ENCODE measurements around the gene PATJ.

Gene PATJ

DNA sequence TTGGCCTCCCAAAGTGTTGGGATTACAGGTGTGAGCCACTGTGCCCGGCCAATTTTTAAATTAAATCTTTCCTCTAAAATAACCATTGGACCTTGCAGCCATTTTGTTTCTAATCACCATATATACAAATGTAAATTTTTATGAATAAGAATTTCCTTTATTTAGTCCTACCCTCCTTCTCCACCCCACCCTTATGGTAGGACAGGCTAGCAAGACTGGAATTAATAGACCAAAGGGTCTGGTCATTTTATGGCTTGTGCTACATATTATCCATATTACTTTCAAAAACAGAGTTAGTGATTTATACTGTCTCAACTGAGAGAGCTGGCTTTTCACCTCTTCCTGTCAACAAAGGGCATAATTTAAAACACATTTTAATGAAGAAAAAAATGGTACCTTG is 478.9 kb downstream of the PATJ start:
- DNase-seq (ENCODE audit: extremely low read depth, low read depth), result no peak
- TF ChIP-seq CTCF (IDR thresholded peaks at IDR 0.05; ENCODE audit: low read depth, low read length), result no peak

GRCh38 chr1:62222321-62222720 is 480.0 kb downstream of the PATJ start:
- no peak for DNase-seq (ENCODE audit: extremely low read depth, low read depth)
- TF ChIP-seq CTCF (IDR thresholded peaks at IDR 0.05; ENCODE audit: low read depth, low read length), result no peak

DNA sequence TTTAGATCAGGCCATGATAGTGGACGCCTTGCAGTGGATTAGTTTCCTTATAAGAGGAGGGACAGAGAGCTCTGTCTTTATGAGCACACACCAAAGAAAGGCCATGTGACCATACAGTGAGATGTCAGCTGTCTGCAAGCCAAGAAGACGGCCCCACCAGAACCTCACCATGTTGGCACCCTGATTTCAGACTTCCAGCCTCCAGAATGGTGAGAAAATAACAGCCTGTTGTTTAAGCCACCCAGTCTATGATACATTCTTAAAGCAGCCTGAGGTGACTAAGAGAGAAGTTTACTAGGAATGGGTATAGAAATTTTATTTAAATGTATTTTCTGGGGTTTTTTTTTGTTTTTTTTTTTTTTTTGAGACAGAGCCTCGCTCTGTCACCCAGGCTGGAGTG is 481.9 kb downstream of the PATJ start:
- no peak for DNase-seq (ENCODE audit: extremely low read depth, low read depth)

DNA sequence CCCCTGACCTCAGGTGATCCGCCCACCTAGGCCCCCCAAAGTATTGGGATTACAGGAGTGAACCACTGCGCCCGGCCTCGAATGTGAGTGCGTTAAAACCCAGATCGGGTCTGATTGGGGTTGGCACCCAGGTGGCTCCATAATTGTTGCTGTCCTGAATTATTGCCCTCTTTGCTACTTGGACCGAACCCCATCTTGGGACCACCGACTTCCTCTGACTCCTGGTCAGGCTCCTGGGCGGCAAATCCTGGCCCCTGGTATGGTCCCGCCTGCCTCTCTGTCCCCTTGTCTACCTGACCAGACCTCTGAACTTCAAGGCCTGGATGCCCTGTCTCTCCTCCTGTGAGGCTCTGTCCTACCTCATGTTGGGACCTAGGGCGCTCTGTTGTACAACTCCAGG is 485.2 kb downstream of the PATJ start:
- TF ChIP-seq CTCF (IDR thresholded peaks at IDR 0.05; ENCODE audit: low read depth, low read length), result no peak
- no peak for DNase-seq (ENCODE audit: extremely low read depth, low read depth)

More for the DNA sequence above, 481.9 kb downstream of the PATJ start:
- no peak for TF ChIP-seq CTCF (IDR thresholded peaks at IDR 0.05; ENCODE audit: low read depth, low read length)

Measured in AG09319 (cell line).